Chondrocyte (in vitro differentiated cells): ENCODE results near the gene B4GALT5. TPM values are rescaled to one million over a fixed set of nuclear protein-coding genes. Genes with fewer than 3 reads are reported as not detected.
"Not testable (repeated sequence)": the region's sequence is repeated elsewhere in the genome, so short reads cannot be mapped to it uniquely, and the experiment has no call there.

Experiments used
- DNase-seq: peaks from one replicate; pipeline ENCODE4 v3.0.0; 2021; ENCODE audit warnings: mixed read lengths, low spot score
- H3K27ac Mint-ChIP-seq: one replicate; pipeline ENCODE4 v1.8.0; 2021; ENCODE audit warnings: mild to moderate bottlenecking, moderate library complexity, mixed read lengths; ENCODE audit not compliant: unreplicated experiment
- H3K27me3 Mint-ChIP-seq: 2 replicates; pipeline ENCODE4 v1.8.0; 2021; ENCODE audit warnings: low read depth, mixed read lengths
- H3K36me3 Mint-ChIP-seq: 2 replicates; pipeline ENCODE4 v1.8.0; 2021; ENCODE audit warnings: low read depth, mixed read lengths
- H3K4me1 Mint-ChIP-seq: 2 replicates; pipeline ENCODE4 v1.8.0; 2021; ENCODE audit warnings: low read depth, mild to moderate bottlenecking, mixed read lengths
- H3K4me3 Mint-ChIP-seq: one replicate; pipeline ENCODE4 v1.8.0; 2021; ENCODE audit warnings: mild to moderate bottlenecking, moderate library complexity, mixed read lengths; ENCODE audit not compliant: unreplicated experiment
- H3K9me3 Mint-ChIP-seq: 2 replicates; pipeline ENCODE4 v1.8.0; 2021; ENCODE audit warnings: low read depth, mixed read lengths
- total RNA-seq: library from RNA; stranded (reverse); gene quantifications from 3 replicates; pipeline ENCODE4 v1.2.1, GENCODE V29; 2021
- TF ChIP-seq, protein P1 (sequence below): fragments of 200-600 bp; sonication (generic); IDR thresholded peaks from 2 replicates; pipeline ENCODE4 v1.5.0; 2021; ENCODE audit warnings: antibody characterized with exemption, mild to moderate bottlenecking, moderate library complexity

Gene B4GALT5
- total RNA-seq, 1 donor from 2014 or later: 56.1 TPM

DNA sequence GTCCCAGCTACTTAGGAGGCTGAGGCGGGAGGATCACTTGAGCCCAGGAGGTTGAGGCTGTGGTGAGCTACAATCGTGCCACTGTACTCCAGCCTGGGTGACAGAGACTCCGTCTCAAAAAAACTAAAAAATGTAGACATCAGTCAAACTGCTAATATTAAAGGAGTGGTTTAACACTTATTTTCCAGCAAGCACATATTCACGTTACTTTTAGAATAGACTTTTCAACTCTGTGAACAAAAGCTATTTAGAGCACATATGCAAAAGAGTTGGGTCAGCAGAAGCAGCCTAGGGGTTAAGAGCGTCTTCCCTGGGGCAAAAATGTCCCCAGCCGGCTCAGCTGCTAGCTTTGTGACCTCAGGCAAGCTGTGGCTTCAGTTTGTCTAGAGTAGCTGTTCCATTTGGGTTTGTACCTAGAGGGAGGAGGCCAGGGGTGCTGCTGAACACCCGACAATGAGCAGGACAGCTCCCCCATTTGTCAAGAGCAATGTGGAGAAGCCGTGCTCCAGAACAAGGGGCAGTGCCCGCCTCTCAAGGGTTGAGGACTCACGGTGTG is 83.2 kb downstream of the B4GALT5 start:
- peaks cover 16% of the 10 kb centered on the region for H3K36me3 Mint-ChIP-seq
- peaks cover 21% of the 10 kb centered on the region for H3K4me1 Mint-ChIP-seq
- no peak overlapping the region for H3K4me3 Mint-ChIP-seq
- H3K9me3 Mint-ChIP-seq: peaks cover 14% of the 10 kb centered on the region
- no peaks in the 10 kb centered on the region for H3K27me3 Mint-ChIP-seq
- DNase-seq: no peak
- H3K27ac Mint-ChIP-seq: peak overlapping the region; percentile 66
- TF ChIP-seq, protein P1, sequence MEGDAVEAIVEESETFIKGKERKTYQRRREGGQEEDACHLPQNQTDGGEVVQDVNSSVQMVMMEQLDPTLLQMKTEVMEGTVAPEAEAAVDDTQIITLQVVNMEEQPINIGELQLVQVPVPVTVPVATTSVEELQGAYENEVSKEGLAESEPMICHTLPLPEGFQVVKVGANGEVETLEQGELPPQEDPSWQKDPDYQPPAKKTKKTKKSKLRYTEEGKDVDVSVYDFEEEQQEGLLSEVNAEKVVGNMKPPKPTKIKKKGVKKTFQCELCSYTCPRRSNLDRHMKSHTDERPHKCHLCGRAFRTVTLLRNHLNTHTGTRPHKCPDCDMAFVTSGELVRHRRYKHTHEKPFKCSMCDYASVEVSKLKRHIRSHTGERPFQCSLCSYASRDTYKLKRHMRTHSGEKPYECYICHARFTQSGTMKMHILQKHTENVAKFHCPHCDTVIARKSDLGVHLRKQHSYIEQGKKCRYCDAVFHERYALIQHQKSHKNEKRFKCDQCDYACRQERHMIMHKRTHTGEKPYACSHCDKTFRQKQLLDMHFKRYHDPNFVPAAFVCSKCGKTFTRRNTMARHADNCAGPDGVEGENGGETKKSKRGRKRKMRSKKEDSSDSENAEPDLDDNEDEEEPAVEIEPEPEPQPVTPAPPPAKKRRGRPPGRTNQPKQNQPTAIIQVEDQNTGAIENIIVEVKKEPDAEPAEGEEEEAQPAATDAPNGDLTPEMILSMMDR: no peak

DNA sequence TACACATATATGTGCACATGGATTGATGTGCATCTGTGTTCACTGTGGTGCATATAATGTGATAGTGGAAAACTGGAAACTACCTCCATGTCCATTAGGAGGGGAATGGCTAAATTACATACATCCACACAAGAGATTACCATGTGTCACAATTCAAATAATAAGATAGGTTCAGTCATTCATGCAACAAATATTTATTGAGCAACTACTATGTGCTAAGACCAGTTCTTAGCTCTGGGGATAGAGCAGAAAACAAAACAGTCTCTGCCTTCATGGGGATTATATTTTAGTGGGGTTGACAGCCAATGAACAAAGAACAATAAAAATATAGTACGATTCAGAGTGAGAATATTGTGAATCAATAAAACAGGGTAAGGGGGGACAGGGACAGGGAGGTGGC is 84.1 kb downstream of the B4GALT5 start:
- peaks cover 14% of the 10 kb centered on the region for H3K9me3 Mint-ChIP-seq
- no peak overlapping the region for H3K4me3 Mint-ChIP-seq
- H3K36me3 Mint-ChIP-seq: peaks cover 14% of the 10 kb centered on the region
- DNase-seq: no peak
- H3K4me1 Mint-ChIP-seq: peaks cover 21% of the 10 kb centered on the region
- H3K27me3 Mint-ChIP-seq: no peaks in the 10 kb centered on the region
- no peak overlapping the region for H3K27ac Mint-ChIP-seq
- TF ChIP-seq, protein P1: no peak

- H3K36me3 Mint-ChIP-seq: peaks cover 11% of the 10 kb centered on the region
- H3K4me3 Mint-ChIP-seq, DNase-seq, H3K27me3 Mint-ChIP-seq, H3K27ac Mint-ChIP-seq: not testable (repeated sequence)
- peaks cover 14% of the 10 kb centered on the region for H3K9me3 Mint-ChIP-seq
- H3K4me1 Mint-ChIP-seq: peaks cover 21% of the 10 kb centered on the region
These were observed 85.4 kb downstream of the B4GALT5 start for GRCh38 chr20:49628280-49628679.

GRCh38 chr20:49627329-49627761 is 86.3 kb downstream of the B4GALT5 start:
- Mint-ChIP-seq H3K9me3 (peaks cover 14% of the 10 kb centered on the region), H3K36me3 (peaks cover 11% of the 10 kb centered on the region), H3K27me3 (no peaks in the 10 kb centered on the region), H3K4me3 (no peak overlapping the region), H3K4me1 (peaks cover 21% of the 10 kb centered on the region), H3K27ac (no peak overlapping the region)
- DNase-seq: no peak
- TF ChIP-seq, protein P1: no peak

DNA sequence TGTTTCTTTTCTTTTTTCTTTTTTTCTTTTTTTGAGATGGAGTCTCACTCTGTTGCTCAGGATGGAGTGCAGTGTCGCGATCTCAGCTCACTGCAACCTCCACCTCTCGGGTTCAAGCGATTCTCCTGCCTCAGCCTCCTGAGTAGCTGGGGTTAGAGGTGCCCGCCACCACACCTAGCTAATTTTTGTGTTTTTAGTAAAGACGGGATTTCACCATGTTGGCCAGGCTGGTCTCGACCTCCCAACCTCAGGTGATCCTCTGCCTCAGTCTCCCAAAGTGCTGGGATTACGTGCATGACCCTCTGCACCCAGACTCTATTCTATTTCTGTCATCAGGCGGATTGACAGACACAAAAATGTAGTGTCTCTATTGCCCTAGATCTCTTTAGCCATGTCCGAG is 88.7 kb downstream of the B4GALT5 start:
- Mint-ChIP-seq H3K36me3 (peaks cover 15% of the 10 kb centered on the region), H3K9me3 (peaks cover 21% of the 10 kb centered on the region)
- not testable (repeated sequence) for H3K4me3 Mint-ChIP-seq, H3K27me3 Mint-ChIP-seq, H3K4me1 Mint-ChIP-seq, H3K27ac Mint-ChIP-seq, DNase-seq

DNA sequence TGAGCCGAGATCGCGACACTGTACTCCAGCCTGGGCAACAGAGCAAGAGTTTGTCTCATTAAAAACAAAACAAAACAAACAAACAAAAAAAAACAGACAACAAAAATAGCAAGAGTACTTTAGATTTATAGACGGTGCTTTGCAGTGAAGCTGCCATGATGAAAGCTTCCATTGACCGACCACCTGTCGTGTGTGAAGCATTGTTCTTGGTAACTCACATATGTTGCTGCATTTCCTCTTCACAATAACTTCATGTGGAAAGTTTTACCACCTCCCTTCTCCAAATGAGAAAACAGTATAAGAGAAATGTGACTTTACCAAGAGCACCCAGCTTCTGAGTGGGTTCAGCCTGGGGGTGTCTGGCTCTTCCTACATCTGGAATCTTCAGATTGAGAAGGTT is 89.4 kb downstream of the B4GALT5 start:
- H3K27ac Mint-ChIP-seq: no peak overlapping the region
- H3K4me1 Mint-ChIP-seq: peaks cover 4% of the 10 kb centered on the region
- TF ChIP-seq, protein P1: no peak
- peaks cover 10% of the 10 kb centered on the region for H3K36me3 Mint-ChIP-seq
- no peak overlapping the region for H3K4me3 Mint-ChIP-seq
- no peak for DNase-seq
- H3K27me3 Mint-ChIP-seq: no peaks in the 10 kb centered on the region
- peaks cover 15% of the 10 kb centered on the region for H3K9me3 Mint-ChIP-seq
